Stomach smooth muscle (tissue), 2 donors: Measurements from ENCODE around the gene SAMMSON.

Source experiments
- H3K27ac ChIP-seq: one replicate; pipeline ENCODE4 v1.7.0; 2013; ENCODE audit warnings: mild to moderate bottlenecking, low read length, inconsistent platforms
- H3K27me3 ChIP-seq, 2 donors: one replicate each; pipeline ENCODE4 v1.7.0; 2013; ENCODE audit warnings: low read length in 2 of 2; ENCODE audit not compliant: insufficient read depth in 2 of 2, control insufficient read depth in 1 of 2
- H3K36me3 ChIP-seq, 2 donors: one replicate each; pipeline ENCODE4 v1.7.0; 2013; ENCODE audit warnings: low read length in 2 of 2; ENCODE audit not compliant: control insufficient read depth in 2 of 2, insufficient read depth in 2 of 2
- H3K4me1 ChIP-seq: one replicate; pipeline ENCODE4 v1.7.0; 2013; ENCODE audit warnings: low read length; ENCODE audit not compliant: control insufficient read depth, insufficient read depth
- H3K4me3 ChIP-seq, 2 donors: one replicate each; pipeline ENCODE4 v1.7.0; 2013; ENCODE audit warnings: low read length in 2 of 2
- H3K9ac ChIP-seq, 2 donors: one replicate each; pipeline ENCODE4 v1.7.0; 2013; ENCODE audit warnings: low read length in 2 of 2, mild to moderate bottlenecking in 1 of 2
- H3K9me3 ChIP-seq, 2 donors: one replicate each; pipeline ENCODE4 v1.7.0; 2013; ENCODE audit warnings: low read length in 2 of 2; ENCODE audit not compliant: control insufficient read depth in 2 of 2
- donor health status: healthy.
- donor health status: Pancreatic carcinoma.

SAMMSON gene

GRCh38 chr3:69985266-69985665, 14.3 kb upstream of the SAMMSON start:
- no peak overlapping the region for H3K4me3 ChIP-seq
- no peak overlapping the region for H3K9ac ChIP-seq
- H3K36me3 ChIP-seq: no peaks in the 10 kb centered on the region
- H3K27me3 ChIP-seq: no peaks in the 10 kb centered on the region
- H3K27ac ChIP-seq: no peak overlapping the region
- no peaks in the 10 kb centered on the region for H3K4me1 ChIP-seq
- H3K9me3 ChIP-seq: no peaks in the 10 kb centered on the region

GRCh38 chr3:69986419-69986818, 13.1 kb upstream of the SAMMSON start:
- H3K27ac ChIP-seq: no peak overlapping the region
- no peak overlapping the region for H3K4me3 ChIP-seq
- no peaks in the 10 kb centered on the region for H3K36me3 ChIP-seq
- H3K9ac ChIP-seq: no peak overlapping the region
- no peaks in the 10 kb centered on the region for H3K4me1 ChIP-seq
- H3K9me3 ChIP-seq: no peaks in the 10 kb centered on the region
- H3K27me3 ChIP-seq: no peaks in the 10 kb centered on the region

GRCh38 chr3:69987833-69988232, 11.7 kb upstream of the SAMMSON start:
- no peaks in the 10 kb centered on the region for H3K9me3 ChIP-seq
- no peak overlapping the region for H3K9ac ChIP-seq
- no peaks in the 10 kb centered on the region for H3K27me3 ChIP-seq
- H3K36me3 ChIP-seq: no peaks in the 10 kb centered on the region
- H3K27ac ChIP-seq: no peak overlapping the region
- no peak overlapping the region for H3K4me3 ChIP-seq
- no peaks in the 10 kb centered on the region for H3K4me1 ChIP-seq

GRCh38 chr3:69993757-69994156, 5.8 kb upstream of the SAMMSON start:
- Histone ChIP-seq H3K27ac (no peak overlapping the region), H3K4me1 (no peaks in the 10 kb centered on the region), H3K36me3 (no peaks in the 10 kb centered on the region), H3K9me3 (no peaks in the 10 kb centered on the region), H3K27me3 (no peaks in the 10 kb centered on the region), H3K4me3 (no peak overlapping the region), H3K9ac (no peak overlapping the region)

- H3K36me3 ChIP-seq: no peaks in the 10 kb centered on the region
- no peak overlapping the region for H3K27ac ChIP-seq
- no peaks in the 10 kb centered on the region for H3K27me3 ChIP-seq
- peaks cover 3% of the 10 kb centered on the region for H3K4me1 ChIP-seq
- H3K9ac ChIP-seq: no peak overlapping the region
- H3K4me3 ChIP-seq: no peak overlapping the region
- no peaks in the 10 kb centered on the region for H3K9me3 ChIP-seq
These were observed 4.6 kb upstream of the SAMMSON start for GRCh38 chr3:69994919-69995318.

- Histone ChIP-seq H3K9ac (no peak overlapping the region), H3K9me3 (no peaks in the 10 kb centered on the region), H3K4me1 (peaks cover 7% of the 10 kb centered on the region), H3K27me3 (no peaks in the 10 kb centered on the region), H3K27ac (no peak overlapping the region), H3K4me3 (no peak overlapping the region), H3K36me3 (no peaks in the 10 kb centered on the region)
These were observed 1.8 kb upstream of the SAMMSON start for GRCh38 chr3:69997631-69998307.

- Histone ChIP-seq H3K9ac (peak overlapping the region; percentile 54 to 58), H3K4me1 (peaks cover 7% of the 10 kb centered on the region), H3K4me3 (peak overlapping the region; percentile 36 to 58), H3K27ac (peak overlapping the region; percentile 69), H3K9me3 (no peaks in the 10 kb centered on the region), H3K36me3 (no peaks in the 10 kb centered on the region), H3K27me3 (no peaks in the 10 kb centered on the region)
These were observed 784 bp upstream of the SAMMSON start for GRCh38 chr3:69998759-69999139.

- Histone ChIP-seq H3K36me3 (no peaks in the 10 kb centered on the region), H3K4me3 (no peak overlapping the region), H3K27me3 (no peaks in the 10 kb centered on the region), H3K4me1 (peaks cover 7% of the 10 kb centered on the region), H3K9ac (no peak overlapping the region), H3K9me3 (no peaks in the 10 kb centered on the region), H3K27ac (no peak overlapping the region)
These were observed 486 bp downstream of the SAMMSON start for GRCh38 chr3:70000028-70000410.

- no peaks in the 10 kb centered on the region for H3K27me3 ChIP-seq
- no peak overlapping the region for H3K4me3 ChIP-seq
- H3K9me3 ChIP-seq: no peaks in the 10 kb centered on the region
- H3K27ac ChIP-seq: no peak overlapping the region
- H3K4me1 ChIP-seq: peaks cover 7% of the 10 kb centered on the region
- no peak overlapping the region for H3K9ac ChIP-seq
- H3K36me3 ChIP-seq: no peaks in the 10 kb centered on the region
These were observed 1.1 kb downstream of the SAMMSON start for GRCh38 chr3:70000563-70001081.

GRCh38 chr3:70003119-70003518, 3.6 kb downstream of the SAMMSON start:
- Histone ChIP-seq H3K9ac (no peak overlapping the region), H3K4me3 (no peak overlapping the region), H3K9me3 (no peaks in the 10 kb centered on the region), H3K27ac (no peak overlapping the region), H3K36me3 (no peaks in the 10 kb centered on the region), H3K27me3 (no peaks in the 10 kb centered on the region), H3K4me1 (peaks cover 7% of the 10 kb centered on the region)

GRCh38 chr3:70006089-70006488, 6.6 kb downstream of the SAMMSON start:
- Histone ChIP-seq H3K36me3 (no peaks in the 10 kb centered on the region), H3K4me1 (no peaks in the 10 kb centered on the region), H3K27ac (no peak overlapping the region), H3K9me3 (no peaks in the 10 kb centered on the region), H3K9ac (no peak overlapping the region), H3K27me3 (no peaks in the 10 kb centered on the region), H3K4me3 (no peak overlapping the region)
